HUES64 (cell line): ENCODE data around the gene ARHGEF7.

ENCODE experiments used
- H3K27ac ChIP-seq: 2 replicates; pipeline ENCODE4 v1.7.0; 2013; ENCODE audit warnings: low read depth, low read length, inconsistent platforms
- H3K27me3 ChIP-seq: 2 replicates; pipeline ENCODE4 v1.6.1; 2013; ENCODE audit warnings: mild to moderate bottlenecking, low read length; ENCODE audit not compliant: insufficient read depth
- H3K36me3 ChIP-seq: 2 replicates; pipeline ENCODE4 v1.6.1; 2013; ENCODE audit warnings: mild to moderate bottlenecking, low read length; ENCODE audit not compliant: insufficient read depth
- H3K4me1 ChIP-seq: 2 replicates; pipeline ENCODE4 v1.6.1; 2013; ENCODE audit warnings: mild to moderate bottlenecking, low read length, moderate library complexity; ENCODE audit not compliant: insufficient read depth
- H3K4me3 ChIP-seq: 2 replicates; pipeline ENCODE4 v1.5.1; 2013; ENCODE audit warnings: mild to moderate bottlenecking, low read length, moderate library complexity
- H3K9ac ChIP-seq: 2 replicates; pipeline ENCODE4 v1.6.1; 2013; ENCODE audit warnings: mild to moderate bottlenecking, low read depth, low read length
- H3K9me3 ChIP-seq: 2 replicates; pipeline ENCODE4 v1.6.1; 2013; ENCODE audit warnings: low read depth, low read length; ENCODE audit not compliant: insufficient read depth
- WGBS: fragments of 150-250, 120-280 bp; methylation state at CpG from one replicate; pipeline ENCODE4 v1.1.7; 2013; ENCODE audit warnings: missing lambda C conversion rate; 5-methylcytosine and 5-hydroxymethylcytosine counted together

The ARHGEF7 gene

GRCh38 chr13:111122056-111122455, 6.9 kb downstream of the ARHGEF7 start:
- WGBS = 91% methylated on average over 10 of the region's 12 CpGs

GRCh38 chr13:111122631-111123030, 7.5 kb downstream of the ARHGEF7 start:
- Histone ChIP-seq H3K36me3 (no peaks in the 10 kb centered on the region), H3K27ac (no peak overlapping the region), H3K27me3 (peaks cover 6% of the 10 kb centered on the region), H3K4me3 (no peak overlapping the region), H3K4me1 (no peaks in the 10 kb centered on the region), H3K9me3 (no peaks in the 10 kb centered on the region), H3K9ac (no peak overlapping the region)
- 95% methylated on average over 8 of the region's 9 CpGs for WGBS

More at GRCh38 chr13:111122056-111122455, 6.9 kb downstream of the ARHGEF7 start:
- Histone ChIP-seq H3K36me3 (no peaks in the 10 kb centered on the region), H3K27me3 (peaks cover 12% of the 10 kb centered on the region), H3K27ac (no peak overlapping the region), H3K4me1 (no peaks in the 10 kb centered on the region), H3K9ac (no peak overlapping the region), H3K4me3 (no peak overlapping the region), H3K9me3 (no peaks in the 10 kb centered on the region)

GRCh38 chr13:111123221-111123620, 8.1 kb downstream of the ARHGEF7 start:
- no peak overlapping the region for H3K9ac ChIP-seq
- WGBS = 94% methylated on average over 4 of the region's 4 CpGs
- no peak overlapping the region for H3K27ac ChIP-seq
- no peaks in the 10 kb centered on the region for H3K4me1 ChIP-seq
- no peaks in the 10 kb centered on the region for H3K9me3 ChIP-seq
- no peaks in the 10 kb centered on the region for H3K36me3 ChIP-seq
- peaks cover under 1% of the 10 kb centered on the region; the same call in 1 of the 2 replicates for H3K27me3 ChIP-seq
- no peak overlapping the region for H3K4me3 ChIP-seq

GRCh38 chr13:111123649-111124048, 8.5 kb downstream of the ARHGEF7 start:
- no peaks in the 10 kb centered on the region for H3K4me1 ChIP-seq
- H3K27me3 ChIP-seq = no peaks in the 10 kb centered on the region; the same call in 1 of the 2 replicates
- WGBS = 63% methylated on average over 8 of the region's 8 CpGs
- no peak overlapping the region for H3K9ac ChIP-seq
- no peak overlapping the region for H3K27ac ChIP-seq
- H3K36me3 ChIP-seq = no peaks in the 10 kb centered on the region
- H3K9me3 ChIP-seq = no peaks in the 10 kb centered on the region
- H3K4me3 ChIP-seq = no peak overlapping the region

- H3K4me3 ChIP-seq = no peak overlapping the region
- no peak overlapping the region for H3K9ac ChIP-seq
- H3K4me1 ChIP-seq = no peaks in the 10 kb centered on the region
- no peaks in the 10 kb centered on the region for H3K36me3 ChIP-seq
- H3K27me3 ChIP-seq = no peaks in the 10 kb centered on the region; the same call in 1 of the 2 replicates
- H3K9me3 ChIP-seq = no peaks in the 10 kb centered on the region
- H3K27ac ChIP-seq = no peak overlapping the region
These were observed 11.4 kb downstream of the ARHGEF7 start for GRCh38 chr13:111126509-111126908.

- H3K4me1 ChIP-seq = no peaks in the 10 kb centered on the region
- no peak overlapping the region for H3K9ac ChIP-seq
- H3K4me3 ChIP-seq = no peak overlapping the region
- no peaks in the 10 kb centered on the region for H3K36me3 ChIP-seq
- 95% methylated on average over 9 of the region's 9 CpGs for WGBS
- H3K27ac ChIP-seq = no peak overlapping the region
- H3K27me3 ChIP-seq = no peaks in the 10 kb centered on the region; the same call in 1 of the 2 replicates
- H3K9me3 ChIP-seq = no peaks in the 10 kb centered on the region
These were observed 14.5 kb downstream of the ARHGEF7 start for GRCh38 chr13:111129465-111130115.

- WGBS = 88% methylated on average over 5 of the region's 5 CpGs
- Histone ChIP-seq H3K4me3 (no peak overlapping the region), H3K36me3 (no peaks in the 10 kb centered on the region), H3K4me1 (no peaks in the 10 kb centered on the region), H3K27me3 (no peaks in the 10 kb centered on the region; the same call in 1 of the 2 replicates), H3K9ac (no peak overlapping the region), H3K9me3 (no peaks in the 10 kb centered on the region), H3K27ac (no peak overlapping the region)
These were observed 15.0 kb downstream of the ARHGEF7 start for GRCh38 chr13:111130116-111130508.

GRCh38 chr13:111131048-111131447, 15.9 kb downstream of the ARHGEF7 start:
- no peaks in the 10 kb centered on the region for H3K9me3 ChIP-seq
- no peaks in the 10 kb centered on the region for H3K36me3 ChIP-seq
- H3K27me3 ChIP-seq = no peaks in the 10 kb centered on the region; the same call in 1 of the 2 replicates
- H3K4me3 ChIP-seq = no peak overlapping the region
- H3K27ac ChIP-seq = no peak overlapping the region
- 89% methylated on average over 10 of the region's 10 CpGs for WGBS
- no peaks in the 10 kb centered on the region for H3K4me1 ChIP-seq
- no peak overlapping the region for H3K9ac ChIP-seq

GRCh38 chr13:111131611-111132010, 16.5 kb downstream of the ARHGEF7 start:
- WGBS = 82% methylated on average over 4 of the region's 4 CpGs
- Histone ChIP-seq H3K27me3 (no peaks in the 10 kb centered on the region; the same call in 1 of the 2 replicates), H3K4me1 (no peaks in the 10 kb centered on the region), H3K27ac (no peak overlapping the region), H3K9ac (no peak overlapping the region), H3K4me3 (no peak overlapping the region), H3K36me3 (no peaks in the 10 kb centered on the region), H3K9me3 (no peaks in the 10 kb centered on the region)

GRCh38 chr13:111132948-111133347, 17.8 kb downstream of the ARHGEF7 start:
- Histone ChIP-seq H3K27ac (no peak overlapping the region), H3K4me1 (no peaks in the 10 kb centered on the region), H3K27me3 (no peaks in the 10 kb centered on the region; the same call in 1 of the 2 replicates), H3K9ac (no peak overlapping the region), H3K9me3 (no peaks in the 10 kb centered on the region), H3K4me3 (no peak overlapping the region), H3K36me3 (no peaks in the 10 kb centered on the region)
- 99% methylated on average over 3 of the region's 7 CpGs for WGBS

GRCh38 chr13:111139452-111139851, 24.3 kb downstream of the ARHGEF7 start:
- Histone ChIP-seq H3K9ac (no peak overlapping the region), H3K9me3 (no peaks in the 10 kb centered on the region), H3K36me3 (no peaks in the 10 kb centered on the region), H3K27me3 (no peaks in the 10 kb centered on the region), H3K4me3 (no peak overlapping the region), H3K4me1 (no peaks in the 10 kb centered on the region), H3K27ac (no peak overlapping the region)
- 92% methylated on average over 9 of the region's 9 CpGs for WGBS
